Measurements from ENCODE around the gene ITGAV. TPM values are rescaled to one million over a fixed set of nuclear protein-coding genes. Genes with fewer than 3 reads are reported as not detected.

The ITGAV gene
- total RNA-seq, 1 experiment from 2014 or later = 26.9 TPM

GRCh38 chr2:186570604-186571003, 19.3 kb upstream of the ITGAV start:
- Histone ChIP-seq H3K4me2 (ENCODE audit: insufficient read depth, insufficient read length, low read length) (no peak overlapping the region), H3K9ac (ENCODE audit: extremely low read depth, insufficient read length, low read length) (no peak overlapping the region), H3K27ac (ENCODE audit: insufficient read length, low read depth, low read length) (no peak overlapping the region)

More at GRCh38 chr2:186570604-186571003, 19.3 kb upstream of the ITGAV start:
- Histone ChIP-seq H2BK5ac (ENCODE audit: insufficient read length, low read length) (no peak overlapping the region), H3K27me3 (ENCODE audit: insufficient read depth, low read length) (no peaks in the 10 kb centered on the region), H3K56ac (ENCODE audit: insufficient read length, low read depth, low read length) (no peak overlapping the region), H3K23me2 (ENCODE audit: insufficient read length, low read depth, low read length, poor library complexity, severe bottlenecking) (no peaks in the 10 kb centered on the region), H4K8ac (replicated peaks; ENCODE audit: insufficient read length, low read depth, low read length) (no peak overlapping the region), H3K4ac (ENCODE audit: low read depth, low read length) (no peak overlapping the region), H3K79me1 (ENCODE audit: insufficient read depth, low read depth, low read length, poor library complexity, severe bottlenecking) (no peaks in the 10 kb centered on the region), H3K18ac (ENCODE audit: insufficient read length, low read depth, low read length) (no peak overlapping the region), H3T11ph (ENCODE audit: low read length) (no peak overlapping the region), H2AK5ac (ENCODE audit: insufficient read length, low read length) (no peak overlapping the region), H2BK15ac (ENCODE audit: low read depth, low read length) (no peak overlapping the region), H3K4me1 (ENCODE audit: insufficient read depth, low read length) (no peaks in the 10 kb centered on the region; the same call in 1 of the 2 replicates), H3K9me3 (ENCODE audit: control insufficient read depth, low read depth, low read length) (no peaks in the 10 kb centered on the region), H3K14ac (ENCODE audit: insufficient read depth, low read length) (no peak overlapping the region), H4K20me1 (ENCODE audit: control insufficient read depth, insufficient read depth, insufficient read length) (no peaks in the 10 kb centered on the region), H2BK120ac (ENCODE audit: low read depth, low read length, poor library complexity, severe bottlenecking) (no peak overlapping the region), H3K23ac (ENCODE audit: insufficient read length, low read depth, low read length) (no peak overlapping the region), H4K91ac (ENCODE audit: insufficient read length, low read depth, low read length) (no peak overlapping the region), H2AFZ (ENCODE audit: low read length) (no peak overlapping the region), H4K5ac (ENCODE audit: insufficient read length, low read depth, low read length) (no peak overlapping the region), H3K79me2 (ENCODE audit: insufficient read depth, low read length) (no peaks in the 10 kb centered on the region), H2BK20ac (ENCODE audit: low read depth, low read length, poor library complexity, severe bottlenecking) (no peak overlapping the region), H2BK12ac (ENCODE audit: insufficient read length, low read depth, low read length) (no peak overlapping the region)
- peaks cover 15 to 16% of the 10 kb centered on the region in 2 experiments for H3K4me1 Mint-ChIP-seq
- H3K27ac Mint-ChIP-seq = peak overlapping the region in 2 of 3 experiments; percentile 42 to 91; a peak in 4 of 7 replicates
- H3K9me3 Mint-ChIP-seq = peaks cover 2 to 3% of the 10 kb centered on the region in 2 experiments; a peak in 2 of 5 replicates
- H3K27me3 Mint-ChIP-seq (ENCODE audit: low read depth) = no peaks in the 10 kb centered on the region
- TF ChIP-seq CTCF (conservative IDR thresholded peaks at IDR 0.05) = no peak
- WGBS (ENCODE audit: extremely low coverage, insufficient read length, low lambda C conversion rate) = no CpG with 5 or more reads among the region's 5 CpGs
- no peak overlapping the region for H3K4me3 Mint-ChIP-seq
- no peak for DNase-seq
- no peaks in the 10 kb centered on the region; a peak in 1 of 7 replicates for H3K36me3 Mint-ChIP-seq (ENCODE audit: insufficient read depth in 1 of 3, low read depth in 3 of 3)
